GM06990 (cell line): ENCODE data around the gene PTPRD.

Experiments
- DNase-seq: peaks from one replicate; pipeline ENCODE4 v3.0.0-alpha.2; 2011; ENCODE audit not compliant: insufficient read length; ENCODE audit errors: extremely low read depth
- H3K27me3 ChIP-seq: replicated peaks from 2 replicates; pipeline ENCODE4 v1.6.0; 2011; ENCODE audit warnings: low read length; ENCODE audit not compliant: control insufficient read depth, insufficient read depth
- H3K36me3 ChIP-seq: 2 replicates; pipeline ENCODE4 v1.5.1; 2011; ENCODE audit warnings: low read length; ENCODE audit not compliant: control insufficient read depth, insufficient read depth
- H3K4me3 ChIP-seq: replicated peaks from 2 replicates; pipeline ENCODE4 v1.5.1; 2011; ENCODE audit warnings: low read depth, mild to moderate bottlenecking, control low read depth, low read length
- CTCF ChIP-seq: IDR thresholded peaks from 2 replicates; pipeline ENCODE4 v1.5.1; 2011; ENCODE audit warnings: low read length, control low read depth, mild to moderate bottlenecking, inconsistent platforms; ENCODE audit not compliant: insufficient read depth, poor library complexity, severe bottlenecking

Gene PTPRD

GRCh38 chr9:10094563-10094962, 518.2 kb downstream of the PTPRD start:
- DNase-seq: no peak
- Histone ChIP-seq H3K27me3 (no peaks in the 10 kb centered on the region), H3K36me3 (no peaks in the 10 kb centered on the region), H3K4me3 (no peak overlapping the region)
- TF ChIP-seq CTCF: no peak

GRCh38 chr9:10080012-10080411, 532.8 kb downstream of the PTPRD start:
- Histone ChIP-seq H3K36me3 (no peaks in the 10 kb centered on the region), H3K4me3 (no peak overlapping the region), H3K27me3 (no peaks in the 10 kb centered on the region)
- DNase-seq: no peak
- no peak for TF ChIP-seq CTCF

GRCh38 chr9:10079284-10079964, 533.4 kb downstream of the PTPRD start:
- Histone ChIP-seq H3K4me3 (no peak overlapping the region), H3K36me3 (no peaks in the 10 kb centered on the region), H3K27me3 (no peaks in the 10 kb centered on the region)
- no peak for DNase-seq
- no peak for TF ChIP-seq CTCF

GRCh38 chr9:10071579-10071978, 541.2 kb downstream of the PTPRD start:
- Histone ChIP-seq H3K4me3 (no peak overlapping the region), H3K27me3 (no peaks in the 10 kb centered on the region), H3K36me3 (no peaks in the 10 kb centered on the region)
- TF ChIP-seq CTCF: no peak
- DNase-seq: no peak

- no peak for DNase-seq
- H3K27me3 ChIP-seq: no peaks in the 10 kb centered on the region
- no peak overlapping the region for H3K4me3 ChIP-seq
- H3K36me3 ChIP-seq: no peaks in the 10 kb centered on the region
- no peak for TF ChIP-seq CTCF
Measured at GRCh38 chr9:10062629-10063395, 550.0 kb downstream of the PTPRD start.
